ENCODE measurements around the gene SPDYE1. TPM values are rescaled to one million over a fixed set of nuclear protein-coding genes. Genes with fewer than 3 reads are reported as not detected.

SPDYE1 gene
- polyA plus RNA-seq, 1 experiment, result not detected

GRCh38 chr7:44056681-44057080 lies 59.0 kb downstream of the SPDYE1 start:
- ChIA-PET POLR2A (no interaction called here), CTCF (no interaction called here)
- no peak for DNase-seq (ENCODE audit: low read depth, low spot score)
- Histone ChIP-seq H3K27ac (ENCODE audit: low read depth, low read length) (no peak overlapping the region), H3K4me3 (ENCODE audit: low read depth, low read length) (no peak overlapping the region), H3K27me3 (ENCODE audit: control insufficient read depth, insufficient read depth, low read length) (no peaks in the 10 kb centered on the region), H3K9me3 (ENCODE audit: control insufficient read depth, insufficient read depth, low read length) (no peaks in the 10 kb centered on the region)
- TF ChIP-seq CTCF (IDR thresholded peaks at IDR 0.05; ENCODE audit: low read depth, low read length), result no peak

DNA sequence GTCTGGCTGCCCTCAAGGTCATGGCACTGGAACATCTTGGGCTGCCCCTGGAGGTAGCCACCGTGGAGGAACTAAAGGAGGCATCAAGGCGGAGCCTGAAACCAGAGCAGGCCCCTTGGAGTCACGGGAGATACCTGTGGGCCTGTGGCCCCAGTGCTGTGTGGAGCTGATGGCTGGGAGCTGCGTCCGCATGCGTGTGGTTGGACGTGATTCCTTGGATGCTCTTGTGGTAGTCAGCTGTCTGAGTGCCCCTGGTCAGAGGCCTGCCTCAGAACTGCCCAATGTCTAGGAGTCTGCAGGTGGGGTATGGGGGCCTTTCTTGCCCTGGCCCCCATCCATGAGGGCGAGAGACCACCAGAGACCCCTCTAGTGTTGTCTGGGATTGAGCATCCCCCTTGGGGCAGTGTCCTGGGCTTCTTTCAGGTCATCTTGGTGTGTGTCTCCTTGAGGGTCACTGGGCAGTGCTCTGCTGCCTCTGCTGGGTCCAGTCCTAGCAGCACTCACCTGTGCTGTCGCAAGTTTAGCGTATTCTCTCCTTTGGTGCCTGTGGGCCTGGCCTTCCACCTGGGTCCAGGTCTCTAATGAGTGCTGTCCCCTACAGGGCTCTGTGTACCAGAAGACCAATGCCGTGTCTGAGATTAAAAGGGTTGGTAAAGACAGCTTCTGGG lies 59.6 kb downstream of the SPDYE1 start:
- no peak overlapping the region for H3K27ac ChIP-seq (ENCODE audit: low read depth, low read length)
- H3K9me3 ChIP-seq (ENCODE audit: control insufficient read depth, insufficient read depth, low read length), result no peaks in the 10 kb centered on the region
- no peak for TF ChIP-seq CTCF (IDR thresholded peaks at IDR 0.05; ENCODE audit: low read depth, low read length)
- no peak overlapping the region for H3K4me3 ChIP-seq (ENCODE audit: low read depth, low read length)
- DNase-seq (ENCODE audit: low read depth, low spot score), result no peak
- CTCF ChIA-PET, result no interaction called here
- POLR2A ChIA-PET, result no interaction called here
- H3K27me3 ChIP-seq (ENCODE audit: control insufficient read depth, insufficient read depth, low read length), result no peaks in the 10 kb centered on the region

DNA sequence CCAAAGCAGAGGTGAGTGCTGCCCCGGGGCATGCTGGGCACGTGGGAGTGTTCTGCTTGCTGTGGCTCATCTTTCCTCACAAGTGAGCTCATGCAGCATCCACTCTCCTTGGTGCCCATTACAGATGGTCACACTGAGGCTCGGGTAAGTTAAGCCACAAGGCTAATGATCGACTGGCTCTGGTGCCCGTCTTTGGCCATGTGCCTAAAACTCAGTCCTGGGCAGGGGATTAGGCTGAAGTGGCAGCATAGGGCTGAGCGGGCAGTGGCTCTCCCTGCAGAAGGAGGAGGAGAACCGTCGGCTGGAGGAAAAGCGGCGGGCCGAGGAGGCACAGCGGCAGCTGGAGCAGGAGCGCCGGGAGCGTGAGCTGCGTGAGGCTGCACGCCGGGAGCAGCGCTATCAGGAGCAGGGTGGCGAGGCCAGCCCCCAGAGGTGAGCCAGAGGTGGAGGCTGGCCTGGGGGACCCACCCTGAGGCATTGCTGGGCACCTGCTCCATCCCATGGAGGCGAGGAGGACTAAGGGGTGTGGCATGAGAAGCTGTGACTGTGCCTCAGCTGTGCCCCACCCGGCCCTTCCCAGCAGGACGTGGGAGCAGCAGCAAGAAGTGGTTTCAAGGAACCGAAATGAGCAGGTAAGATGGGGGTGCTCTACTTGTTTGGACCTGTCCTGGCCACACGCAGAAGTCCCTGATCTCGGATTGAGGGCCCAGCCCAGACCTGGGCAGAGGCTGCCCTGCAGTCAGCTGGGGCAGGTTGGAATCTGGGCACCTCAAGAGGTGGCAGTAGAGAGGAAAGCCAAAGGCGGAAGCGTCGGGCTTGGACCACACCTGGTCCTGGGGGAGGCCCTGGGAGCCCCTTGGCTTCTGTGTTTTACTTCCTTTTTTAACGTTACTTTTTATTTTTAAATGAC lies 60.4 kb downstream of the SPDYE1 start:
- Histone ChIP-seq H3K27me3 (ENCODE audit: control insufficient read depth, insufficient read depth, low read length) (no peaks in the 10 kb centered on the region), H3K9me3 (ENCODE audit: control insufficient read depth, insufficient read depth, low read length) (no peaks in the 10 kb centered on the region), H3K4me3 (ENCODE audit: low read depth, low read length) (no peak overlapping the region), H3K27ac (ENCODE audit: low read depth, low read length) (no peak overlapping the region)
- DNase-seq (ENCODE audit: low read depth, low spot score), result no peak
- POLR2A ChIA-PET, result no interaction called here
- TF ChIP-seq CTCF (IDR thresholded peaks at IDR 0.05; ENCODE audit: low read depth, low read length), result no peak
- CTCF ChIA-PET, result no interaction called here

- DNase-seq (ENCODE audit: low read depth, low spot score), result no peak
- CTCF ChIA-PET, result no interaction called here
- Histone ChIP-seq H3K4me3 (ENCODE audit: low read depth, low read length) (no peak overlapping the region), H3K9me3 (ENCODE audit: control insufficient read depth, insufficient read depth, low read length) (no peaks in the 10 kb centered on the region), H3K27ac (ENCODE audit: low read depth, low read length) (no peak overlapping the region), H3K27me3 (ENCODE audit: control insufficient read depth, insufficient read depth, low read length) (no peaks in the 10 kb centered on the region)
- TF ChIP-seq CTCF (IDR thresholded peaks at IDR 0.05; ENCODE audit: low read depth, low read length), result no peak
- POLR2A ChIA-PET, result no interaction called here
These were observed 61.1 kb downstream of the SPDYE1 start for GRCh38 chr7:44058759-44059218.

Data from AG04450 (cell line).